H1 (cell line): ENCODE results near the gene CACNA1A. TPM values are rescaled to one million over a fixed set of nuclear protein-coding genes. Genes with fewer than 3 reads are reported as not detected.

ENCODE experiments used
- CTCF ChIA-PET: fragments of 300-600 bp; sonication (Branson Sonifier 250); formaldehyde crosslinking; loops from one replicate; lab custom pipeline; 2021; ENCODE audit not compliant: partially characterized antibody; lab: Charles Lee
- POLR2A ChIA-PET: fragments of 300-600 bp; sonication (Branson Sonifier 250); formaldehyde crosslinking; loops from one replicate; lab custom pipeline; 2021; ENCODE audit warnings: inconsistent platforms; ENCODE audit not compliant: partially characterized antibody; lab: Charles Lee
- DNase-seq, 2 experiments: peaks; one replicate each; pipeline versions ENCODE4 v3.0.0 to v3.0.0-alpha.2; 2010 to 2022; ENCODE audit warnings: low spot score in 2 of 2, low read depth in 1 of 2, mixed read lengths in 1 of 2
- FAIRE-seq: peaks from 2 replicates; lab custom pipeline; 2011; peaks lifted over from hg19 to GRCh38; lab: Jason Lieb, UNC
- H2AFZ ChIP-seq: 2 replicates; pipeline ENCODE4 v1.8.1; 2012; ENCODE audit warnings: low read length, inconsistent platforms
- H2AK5ac ChIP-seq: 2 replicates; pipeline ENCODE4 v1.6.1; 2013; ENCODE audit warnings: low read depth, low read length
- H2BK120ac ChIP-seq: replicated peaks from 2 replicates; pipeline ENCODE3; 2013; ENCODE audit warnings: low read depth, low read length, inconsistent platforms
- H2BK12ac ChIP-seq: 2 replicates; pipeline ENCODE4 v1.6.1; 2013; ENCODE audit warnings: low read depth, low read length
- H2BK15ac ChIP-seq: 2 replicates; pipeline ENCODE4 v1.6.1; 2013; ENCODE audit warnings: low read length
- H2BK20ac ChIP-seq: 2 replicates; pipeline ENCODE4 v1.6.1; 2013; ENCODE audit warnings: low read length
- H2BK5ac ChIP-seq: 2 replicates; pipeline ENCODE4 v1.6.1; 2013; ENCODE audit warnings: low read depth, low read length
- H3K14ac ChIP-seq: 2 replicates; pipeline ENCODE4 v1.6.1; 2013; ENCODE audit warnings: inconsistent platforms; ENCODE audit not compliant: insufficient read length
- H3K18ac ChIP-seq: 2 replicates; pipeline ENCODE4 v1.6.1; 2013; ENCODE audit warnings: low read length; ENCODE audit errors: extremely low read depth
- H3K23ac ChIP-seq: 2 replicates; pipeline ENCODE4 v1.6.1; 2013; ENCODE audit warnings: inconsistent platforms; ENCODE audit not compliant: insufficient read length
- H3K23me2 ChIP-seq: 2 replicates; pipeline ENCODE4 v1.6.1; 2013; ENCODE audit warnings: low read depth, low read length
- H3K27ac ChIP-seq: 2 replicates; pipeline ENCODE4 v1.6.1; 2011; ENCODE audit warnings: low read depth, low read length, inconsistent platforms
- H3K27me3 ChIP-seq, 4 experiments: replicated peaks in 1 of 4; 1 replicate in 1 of 4; 2 replicates in 3 of 4; pipeline versions ENCODE4 v1.6.1 to v1.8.1; 2011 to 2013; ENCODE audit warnings: low read length in 3 of 4, mild to moderate bottlenecking in 3 of 4, inconsistent platforms in 2 of 4, mixed read lengths in 2 of 4, moderate library complexity in 1 of 4; ENCODE audit not compliant: control insufficient read depth in 3 of 4, insufficient read depth in 3 of 4; ENCODE audit errors: extremely low read depth in 1 of 4
- H3K36me3 ChIP-seq, 4 experiments: 2 replicates each; pipeline versions ENCODE4 v1.6.1 to v1.8.1; 2011 to 2013; ENCODE audit warnings: mild to moderate bottlenecking in 4 of 4, low read length in 3 of 4, moderate library complexity in 2 of 4, control low read depth in 1 of 4, inconsistent platforms in 1 of 4; ENCODE audit not compliant: insufficient read depth in 4 of 4, control insufficient read depth in 2 of 4
- H3K4ac ChIP-seq: replicated peaks from 2 replicates; pipeline ENCODE3; 2013; ENCODE audit warnings: low read length, low read depth, mixed read lengths, inconsistent platforms; ENCODE audit not compliant: insufficient read length
- H3K4me1 ChIP-seq, 4 experiments: replicated peaks in 1 of 4; 1 replicate in 1 of 4; 2 replicates in 3 of 4; pipeline versions ENCODE4 v1.6.1 to v1.8.1; 2011 to 2013; ENCODE audit warnings: low read length in 3 of 4, inconsistent platforms in 2 of 4, mixed read lengths in 1 of 4; ENCODE audit not compliant: insufficient read depth in 4 of 4, control insufficient read depth in 3 of 4
- H3K4me2 ChIP-seq, 2 experiments: 2 replicates each; pipeline versions ENCODE4 v1.6.1 to v1.8.1; 2011 to 2013; ENCODE audit warnings: low read depth in 2 of 2, low read length in 2 of 2, control low read depth in 1 of 2, inconsistent platforms in 1 of 2, mild to moderate bottlenecking in 1 of 2; ENCODE audit not compliant: insufficient read depth in 1 of 2
- H3K4me3 ChIP-seq, 4 experiments: fragments of 200-600, 300-600 bp in 1 of 4; sonication (generic), shearing (Covaris generic), sonication (Bioruptor Twin) in 1 of 4; 2 replicates each; pipeline versions ENCODE4 v1.5.1 to v1.8.1; 2011 to 2016; ENCODE audit warnings: low read length in 4 of 4, low read depth in 3 of 4, control low read depth in 2 of 4, inconsistent platforms in 2 of 4, mild to moderate bottlenecking in 2 of 4, mixed read lengths in 1 of 4, moderate library complexity in 1 of 4; ENCODE audit not compliant: insufficient read depth in 2 of 4; ENCODE audit errors: extremely low read depth in 1 of 4
- H3K56ac ChIP-seq: replicated peaks from 2 replicates; pipeline ENCODE3; 2013; ENCODE audit warnings: low read depth, mild to moderate bottlenecking, mixed read lengths, low read length, inconsistent platforms; ENCODE audit not compliant: insufficient read length
- H3K79me1 ChIP-seq: 2 replicates; pipeline ENCODE4 v1.6.1; 2013; ENCODE audit warnings: low read depth, low read length, control low read depth
- H3K79me2 ChIP-seq, 2 experiments: 2 replicates each; pipeline versions ENCODE4 v1.6.1 to v1.8.1; 2012 to 2013; ENCODE audit warnings: low read length in 2 of 2, mild to moderate bottlenecking in 2 of 2, inconsistent platforms in 1 of 2; ENCODE audit not compliant: insufficient read depth in 2 of 2, control insufficient read depth in 1 of 2
- H3K9ac ChIP-seq, 4 experiments: replicated peaks in 1 of 4; 1 replicate in 1 of 4; 2 replicates in 3 of 4; pipeline versions ENCODE4 v1.6.1 to v1.8.1; 2011 to 2013; ENCODE audit warnings: low read depth in 3 of 4, low read length in 3 of 4, control low read depth in 2 of 4, mild to moderate bottlenecking in 2 of 4, moderate library complexity in 2 of 4, inconsistent platforms in 1 of 4; ENCODE audit errors: extremely low read depth in 1 of 4
- H3K9me3 ChIP-seq, 2 experiments: 2 replicates each; pipeline versions ENCODE4 v1.6.1 to v1.8.1; 2012 to 2013; ENCODE audit warnings: mild to moderate bottlenecking in 2 of 2, moderate library complexity in 2 of 2, control low read depth in 1 of 2, inconsistent platforms in 1 of 2, low read depth in 1 of 2, low read length in 1 of 2, mixed read lengths in 1 of 2; ENCODE audit not compliant: insufficient read depth in 2 of 2
- H4K20me1 ChIP-seq, 2 experiments: replicated peaks in 1 of 2; 2 replicates each; pipeline versions ENCODE3 to v1.8.1; 2011 to 2013; ENCODE audit warnings: inconsistent platforms in 2 of 2, low read length in 2 of 2, mild to moderate bottlenecking in 1 of 2; ENCODE audit not compliant: insufficient read depth in 2 of 2, control insufficient read depth in 1 of 2
- H4K5ac ChIP-seq: 2 replicates; pipeline ENCODE4 v1.6.1; 2013; ENCODE audit warnings: low read length, low read depth, mixed read lengths, inconsistent platforms; ENCODE audit not compliant: insufficient read length
- H4K8ac ChIP-seq: 2 replicates; pipeline ENCODE4 v1.8.0; 2013; ENCODE audit warnings: mild to moderate bottlenecking, moderate library complexity, low read length, inconsistent platforms; ENCODE audit not compliant: insufficient read depth; ENCODE audit errors: extremely low read depth
- H4K91ac ChIP-seq: replicated peaks from 2 replicates; pipeline ENCODE3; 2013; ENCODE audit warnings: low read length, mixed read lengths, inconsistent platforms; ENCODE audit not compliant: insufficient read length
- CEBPB ChIP-seq: IDR thresholded peaks from 2 replicates; pipeline ENCODE4 v1.6.1; 2012; ENCODE audit warnings: low read depth, low read length
- EP300 ChIP-seq, 2 experiments: IDR thresholded peaks; 1 replicate in 1 of 2; 2 replicates in 1 of 2; pipeline ENCODE4 v1.6.1; 2011 to 2012; ENCODE audit warnings: low read depth in 2 of 2, low read length in 2 of 2, mild to moderate bottlenecking in 2 of 2, borderline replicate concordance in 1 of 2, inconsistent platforms in 1 of 2, moderate library complexity in 1 of 2
- MAX ChIP-seq: IDR thresholded peaks from 2 replicates; pipeline ENCODE4 v1.6.1; 2012; ENCODE audit warnings: inconsistent platforms
- RAD21 ChIP-seq, 2 experiments: IDR thresholded peaks in 1 of 2; conservative IDR thresholded peaks in 1 of 2; 2 replicates each; pipeline ENCODE4 v1.6.1; 2011; ENCODE audit warnings: low read depth in 2 of 2, low read length in 2 of 2, improper control_type of control experiment in 1 of 2, inconsistent platforms in 1 of 2, mild to moderate bottlenecking in 1 of 2, moderate library complexity in 1 of 2
- RBBP5 ChIP-seq: IDR thresholded peaks from 2 replicates; pipeline ENCODE4 v1.7.1; 2012; ENCODE audit warnings: low read depth, mild to moderate bottlenecking, inconsistent platforms, low read length, moderate library complexity, borderline replicate concordance
- SP2 ChIP-seq: IDR thresholded peaks from 2 replicates; pipeline ENCODE4 v1.6.1; 2012; ENCODE audit warnings: mild to moderate bottlenecking, low read length, inconsistent platforms
- WGBS, 2 experiments: shearing (Covaris generic) in 1 of 2; methylation state at CpG; one replicate each; pipeline versions ENCODE4 v1.1.6 to v1.1.7; 2013 to 2015; ENCODE audit warnings: low lambda C conversion rate in 2 of 2, mixed read lengths in 2 of 2, inconsistent platforms in 1 of 2, low coverage in 1 of 2, missing lambda C conversion rate in 1 of 2; ENCODE audit not compliant: insufficient replicate concordance in 2 of 2, insufficient coverage in 1 of 2, insufficient read length in 1 of 2; ENCODE audit errors: extremely low coverage in 1 of 2, missing lambda C conversion rate in 1 of 2; 5-methylcytosine and 5-hydroxymethylcytosine counted together
- polyA plus RNA-seq, 7 experiments: library from polyadenylated mRNA; depleted of rRNA in 3 of 7; stranded (reverse) in 5 of 7; unstranded in 2 of 7; fragments of >200 nt in 5 of 7; fragments of 200-250 nt in 2 of 7; gene quantifications; 1 replicate in 5 of 7; 2 replicates in 1 of 7; 4 replicates in 1 of 7; pipeline versions ENCODE4 v1.2.1 to v1.2.3, GENCODE V29; 2011 to 2013; ENCODE audit warnings: missing spikeins in 2 of 7, mixed read lengths in 2 of 7
- total RNA-seq: library from RNA; stranded (reverse); fragmentation: NEBNext Ultra II Directional; extraction: Animal tissue kit (Norgen Biotek cat#: 25700); gene quantifications from 2 replicates; pipeline ENCODE4 v1.2.1, GENCODE V29; 2021

The CACNA1A gene
- total and polyA plus RNA-seq, 2 of the 8 experiments (the other 6 are each of a cell fraction or from before 2014, with no cell fraction given): 10.7 to 25.3 TPM

- Histone ChIP-seq H4K8ac (no peak overlapping the region), H2BK15ac (no peak overlapping the region), H3K56ac (no peak overlapping the region), H4K20me1 (no peaks in the 10 kb centered on the region), H2BK20ac (no peak overlapping the region), H3K23ac (no peak overlapping the region), H3K23me2 (no peaks in the 10 kb centered on the region), H3K9ac (no peak overlapping the region), H2BK12ac (no peak overlapping the region), H3K79me2 (no peaks in the 10 kb centered on the region), H3K18ac (no peak overlapping the region), H3K4me1 (no peaks in the 10 kb centered on the region), H3K4me2 (no peak overlapping the region), H3K79me1 (no peaks in the 10 kb centered on the region), H3K27me3 (no peaks in the 10 kb centered on the region), H3K9me3 (peaks cover 0 to 3% of the 10 kb centered on the region in 2 experiments; a peak in 1 of 4 replicates), H3K4ac (no peak overlapping the region), H3K14ac (no peak overlapping the region), H2BK120ac (no peak overlapping the region), H2AK5ac (no peak overlapping the region), H2AFZ (no peak overlapping the region), H4K91ac (no peak overlapping the region)
- ChIA-PET CTCF (interaction anchor here (0.6 to 2.0 kb wide), 5 partner anchors 21 to 219 kb away, joined by 3 to 5 read pairs (median 3); no protein-coding TSS in a partner anchor), POLR2A (no interaction called here)
- no peak for DNase-seq
- TF ChIP-seq EP300 (IDR thresholded peaks at IDR 0.05; ENCODE audit: borderline replicate concordance in 1 of 2, low read depth in 2 of 2, low read length in 2 of 2): no peak
- TF ChIP-seq RBBP5: no peak
- TF ChIP-seq MAX: no peak
- TF ChIP-seq CEBPB: no peak
- no peak for TF ChIP-seq RAD21 (IDR thresholded peaks at IDR 0.05 in 1 of 2, conservative IDR thresholded peaks at IDR 0.05 in 1 of 2; ENCODE audit: low read depth in 2 of 2, low read length in 2 of 2)
- no peak for TF ChIP-seq SP2
- TF ChIP-seq, all 59 proteins: peak for 0
- 0 out of 8 replicates have a peak, but pooled peaks cover 0 to 3% (median 0%) of the 10 kb centered on the region in 4 experiments for H3K36me3 ChIP-seq
- H3K27ac ChIP-seq: no peak overlapping the region
- no peak overlapping the region for H3K4me3 ChIP-seq
- no peak overlapping the region for H2BK5ac ChIP-seq
- H4K5ac ChIP-seq: no peak overlapping the region
- 91% methylated on average over 8 of the region's 8 CpGs; no CpG with 5 or more reads in 1 of the 2 experiments for WGBS, 2 experiments
- no peak for FAIRE-seq
Measured at GRCh38 chr19:13356185-13356584, 150.1 kb downstream of the CACNA1A start.
